Natural killer cell (primary cell): ENCODE measurements around the gene COL25A1. TPM values are rescaled to one million over a fixed set of nuclear protein-coding genes. Genes with fewer than 3 reads are reported as not detected.

Experiments
- ATAC-seq, 3 donors: fragments of 150-1000 bp in 2 of 3; fragments of 200-7000 bp in 1 of 3; cut with Tn5 transposase; 1 replicate in 1 of 3; 2 replicates in 2 of 3; pipeline ENCODE4 v1.10.0; 2021; ENCODE audit warnings: mild to moderate bottlenecking in 2 of 3, moderate library complexity in 2 of 3
- DNase-seq, 2 donors: peaks; one replicate each; pipeline versions ENCODE4 v3.0.0 to v3.0.0-alpha.2; 2013 to 2021; ENCODE audit warnings: mixed read lengths in 1 of 2
- H3K27ac ChIP-seq: one replicate; pipeline ENCODE4 v1.5.1; 2013; ENCODE audit warnings: mild to moderate bottlenecking, low read length
- H3K27me3 ChIP-seq: one replicate; pipeline ENCODE4 v1.6.1; 2013; ENCODE audit warnings: low read length; ENCODE audit not compliant: control insufficient read depth, insufficient read depth
- H3K36me3 ChIP-seq: one replicate; pipeline ENCODE4 v1.6.1; 2013; ENCODE audit warnings: low read length; ENCODE audit not compliant: control insufficient read depth, insufficient read depth
- H3K4me1 ChIP-seq: one replicate; pipeline ENCODE4 v1.6.1; 2013; ENCODE audit warnings: low read length; ENCODE audit not compliant: control insufficient read depth, insufficient read depth
- H3K4me3 ChIP-seq: one replicate; pipeline ENCODE4 v1.5.1; 2013; ENCODE audit warnings: low read length
- H3K9me3 ChIP-seq: one replicate; pipeline ENCODE4 v1.6.1; 2013; ENCODE audit warnings: low read length; ENCODE audit not compliant: control insufficient read depth, insufficient read depth
- H3K27ac Mint-ChIP-seq, 2 donors: one replicate each; pipeline ENCODE4 v1.8.0; 2022; ENCODE audit warnings: mild to moderate bottlenecking in 2 of 2, mixed read lengths in 2 of 2, moderate library complexity in 1 of 2
- H3K27me3 Mint-ChIP-seq, 2 donors: one replicate each; pipeline ENCODE4 v1.8.0; 2022; ENCODE audit warnings: low read depth in 2 of 2, mixed read lengths in 2 of 2
- H3K36me3 Mint-ChIP-seq: one replicate; pipeline ENCODE4 v1.8.0; 2022; ENCODE audit warnings: mixed read lengths
- H3K4me1 Mint-ChIP-seq, 2 donors: one replicate each; pipeline ENCODE4 v1.8.0; 2022; ENCODE audit warnings: mixed read lengths in 2 of 2
- H3K4me3 Mint-ChIP-seq: one replicate; pipeline ENCODE4 v1.8.0; 2022; ENCODE audit warnings: mild to moderate bottlenecking, moderate library complexity, mixed read lengths
- H3K9me3 Mint-ChIP-seq, 2 donors: one replicate each; pipeline ENCODE4 v1.8.0; 2022; ENCODE audit warnings: mixed read lengths in 2 of 2
- CTCF ChIP-seq: fragments of 200-600 bp; IDR thresholded peaks from one replicate; pipeline ENCODE4 v1.8.0; 2022; ENCODE audit warnings: antibody characterized with exemption
- WGBS: methylation state at CpG from one replicate; pipeline ENCODE4 v1.1.7; 2013; ENCODE audit warnings: missing lambda C conversion rate; ENCODE audit not compliant: insufficient coverage; 5-methylcytosine and 5-hydroxymethylcytosine counted together
- intact Hi-C: fragments of 100-400 bp; cut with micrococcal nuclease; formaldehyde crosslinking; loops from one replicate; pipeline ENCODE4 v1.14.2; 2022
- total RNA-seq, 4 donors: library from RNA; stranded (reverse); fragments of 120-200 nt in 1 of 4; gene quantifications; one replicate each; pipeline versions ENCODE4 v1.2.3 to v1.2.4, GENCODE V29; 2013 to 2022

COL25A1 gene
- total RNA-seq, 3 donors from 2014 or later (not counting 1 experiment from before 2014, with no cell fraction given) = 0.08 TPM; not detected in 2

GRCh38 chr4:109218288-109218687, 84.2 kb downstream of the COL25A1 start:
- Histone ChIP-seq H3K4me3 (no peak overlapping the region), H3K4me1 (no peaks in the 10 kb centered on the region), H3K27me3 (peaks cover 2% of the 10 kb centered on the region), H3K27ac (no peak overlapping the region), H3K36me3 (no peaks in the 10 kb centered on the region), H3K9me3 (no peaks in the 10 kb centered on the region)
- Mint-ChIP-seq H3K9me3 (peaks cover 0 to 2% of the 10 kb centered on the region in 2 donors), H3K27ac (no peak overlapping the region), H3K4me3 (no peak overlapping the region), H3K27me3 (peaks cover 0 to 6% of the 10 kb centered on the region in 2 donors), H3K4me1 (no peaks in the 10 kb centered on the region), H3K36me3 (no peaks in the 10 kb centered on the region)
- no peak for ATAC-seq
- no peak for DNase-seq
- no CpG with 5 or more reads among the region's 1 CpG for WGBS
- intact Hi-C loops = no loop called here
- no peak for TF ChIP-seq CTCF

- 93% methylated on average over 5 of the region's 5 CpGs for WGBS
- Mint-ChIP-seq H3K27ac (no peak overlapping the region), H3K4me3 (no peak overlapping the region), H3K9me3 (peaks cover 0 to 2% of the 10 kb centered on the region in 2 donors), H3K4me1 (no peaks in the 10 kb centered on the region), H3K27me3 (peaks cover 0 to 6% of the 10 kb centered on the region in 2 donors), H3K36me3 (no peaks in the 10 kb centered on the region)
- DNase-seq (no peak), ATAC-seq (no peak)
- H3K4me3 ChIP-seq = no peak overlapping the region
- TF ChIP-seq CTCF = no peak
- H3K4me1 ChIP-seq = no peaks in the 10 kb centered on the region
- intact Hi-C loops = no loop called here
- H3K27me3 ChIP-seq = peaks cover 2% of the 10 kb centered on the region
- no peak overlapping the region for H3K27ac ChIP-seq
- no peaks in the 10 kb centered on the region for H3K36me3 ChIP-seq
- no peaks in the 10 kb centered on the region for H3K9me3 ChIP-seq
These were observed 86.3 kb downstream of the COL25A1 start for GRCh38 chr4:109216085-109216696.

GRCh38 chr4:109215506-109215905, 87.0 kb downstream of the COL25A1 start:
- H3K27me3 Mint-ChIP-seq = peaks cover 0 to 6% of the 10 kb centered on the region in 2 donors
- Histone ChIP-seq H3K9me3 (no peaks in the 10 kb centered on the region), H3K4me1 (no peaks in the 10 kb centered on the region), H3K36me3 (no peaks in the 10 kb centered on the region), H3K4me3 (no peak overlapping the region), H3K27me3 (peaks cover 2% of the 10 kb centered on the region), H3K27ac (no peak overlapping the region)
- no peak overlapping the region for H3K4me3 Mint-ChIP-seq
- no peaks in the 10 kb centered on the region for H3K4me1 Mint-ChIP-seq
- peaks cover 0 to 2% of the 10 kb centered on the region in 2 donors for H3K9me3 Mint-ChIP-seq
- TF ChIP-seq CTCF = no peak
- WGBS = 100% methylated on average over 1 of the region's 2 CpGs
- intact Hi-C loops = no loop called here
- no peak for DNase-seq
- H3K27ac Mint-ChIP-seq = no peak overlapping the region
- ATAC-seq = no peak
- no peaks in the 10 kb centered on the region for H3K36me3 Mint-ChIP-seq
